ENCODE data around the gene RAB37. TPM values are rescaled to one million over a fixed set of nuclear protein-coding genes. Genes with fewer than 3 reads are reported as not detected.

RAB37 gene
- total and polyA plus RNA-seq, 2 of the 13 experiments (the other 11 are each of a cell fraction or from before 2014, with no cell fraction given), result 0.91 to 3.7 TPM

DNA sequence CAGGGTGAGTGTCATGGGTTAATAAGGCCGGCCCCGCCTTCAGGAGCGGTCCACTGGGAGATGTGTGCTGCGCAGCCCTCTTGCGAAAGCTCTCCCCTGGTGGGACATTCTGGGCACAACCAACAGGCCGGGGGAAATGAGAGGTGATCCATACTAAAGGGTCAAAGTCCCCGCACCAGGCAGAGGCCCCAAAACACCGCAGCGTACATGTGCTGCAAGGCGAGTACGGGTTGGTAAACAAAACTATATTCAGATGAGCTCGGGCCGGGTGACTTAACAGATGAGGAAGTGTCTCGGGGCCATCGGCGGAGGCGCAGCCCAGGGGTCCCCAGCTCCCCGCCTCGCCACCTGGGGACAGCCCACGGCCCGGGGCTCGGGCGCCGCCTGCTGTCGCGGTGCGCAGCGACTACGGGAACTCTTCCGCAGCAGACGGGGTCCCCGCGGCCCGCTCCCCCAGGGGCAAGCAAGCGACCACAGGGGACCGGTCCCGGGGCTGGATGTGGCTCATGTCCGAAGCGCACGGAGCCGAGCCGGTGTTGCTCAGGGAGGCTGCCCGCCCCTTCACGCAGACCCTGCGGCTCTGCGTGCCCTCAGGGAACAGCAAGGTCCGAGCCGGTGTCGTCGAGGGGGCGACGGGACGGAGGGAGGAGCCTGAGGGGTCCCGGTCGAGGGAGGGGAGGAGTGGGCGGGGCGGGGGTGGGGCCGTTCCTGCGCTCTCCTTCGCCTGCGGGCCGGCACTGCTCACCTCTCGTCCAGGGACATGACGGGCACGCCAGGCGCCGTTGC, at the start of gene RAB37 (continued):
- TF ChIP-seq, protein P1, sequence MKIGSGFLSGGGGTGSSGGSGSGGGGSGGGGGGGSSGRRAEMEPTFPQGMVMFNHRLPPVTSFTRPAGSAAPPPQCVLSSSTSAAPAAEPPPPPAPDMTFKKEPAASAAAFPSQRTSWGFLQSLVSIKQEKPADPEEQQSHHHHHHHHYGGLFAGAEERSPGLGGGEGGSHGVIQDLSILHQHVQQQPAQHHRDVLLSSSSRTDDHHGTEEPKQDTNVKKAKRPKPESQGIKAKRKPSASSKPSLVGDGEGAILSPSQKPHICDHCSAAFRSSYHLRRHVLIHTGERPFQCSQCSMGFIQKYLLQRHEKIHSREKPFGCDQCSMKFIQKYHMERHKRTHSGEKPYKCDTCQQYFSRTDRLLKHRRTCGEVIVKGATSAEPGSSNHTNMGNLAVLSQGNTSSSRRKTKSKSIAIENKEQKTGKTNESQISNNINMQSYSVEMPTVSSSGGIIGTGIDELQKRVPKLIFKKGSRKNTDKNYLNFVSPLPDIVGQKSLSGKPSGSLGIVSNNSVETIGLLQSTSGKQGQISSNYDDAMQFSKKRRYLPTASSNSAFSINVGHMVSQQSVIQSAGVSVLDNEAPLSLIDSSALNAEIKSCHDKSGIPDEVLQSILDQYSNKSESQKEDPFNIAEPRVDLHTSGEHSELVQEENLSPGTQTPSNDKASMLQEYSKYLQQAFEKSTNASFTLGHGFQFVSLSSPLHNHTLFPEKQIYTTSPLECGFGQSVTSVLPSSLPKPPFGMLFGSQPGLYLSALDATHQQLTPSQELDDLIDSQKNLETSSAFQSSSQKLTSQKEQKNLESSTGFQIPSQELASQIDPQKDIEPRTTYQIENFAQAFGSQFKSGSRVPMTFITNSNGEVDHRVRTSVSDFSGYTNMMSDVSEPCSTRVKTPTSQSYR (CRISPR knock-in tag; IDR thresholded peaks at IDR 0.05; ENCODE audit: borderline replicate concordance), result peak; percentile 34; the same call in 1 of the 2 replicates
- TF ChIP-seq MAFG (CRISPR knock-in tag; IDR thresholded peaks at IDR 0.05) (no peak), ZNF776 (CRISPR knock-in tag; IDR thresholded peaks at IDR 0.05) (peak; percentile 27; the same call in 1 of the 2 replicates), RCOR2 (CRISPR knock-in tag; IDR thresholded peaks at IDR 0.05) (peak; percentile 71), ZMYM4 (CRISPR knock-in tag; IDR thresholded peaks at IDR 0.05) (peak; percentile 90), FOXK1 (CRISPR knock-in tag; IDR thresholded peaks at IDR 0.05; ENCODE audit: borderline replicate concordance, low read depth) (peak; percentile 68; the same call in 1 of the 2 replicates), RFXANK (CRISPR knock-in tag; IDR thresholded peaks at IDR 0.05) (no peak), RBAK (CRISPR knock-in tag; IDR thresholded peaks at IDR 0.05) (no peak; the same call in 1 of the 2 replicates), FOXC1 (CRISPR knock-in tag; IDR thresholded peaks at IDR 0.05; ENCODE audit: borderline replicate concordance) (peak; percentile 75; the same call in 1 of the 2 replicates), MTA1 (CRISPR knock-in tag; IDR thresholded peaks at IDR 0.05; ENCODE audit: borderline replicate concordance) (peak; percentile 81; the same call in 1 of the 2 replicates), ZFP90 (CRISPR knock-in tag; IDR thresholded peaks at IDR 0.05; ENCODE audit: borderline replicate concordance) (no peak; the same call in none of the 2 replicates), KLF13 (CRISPR knock-in tag; IDR thresholded peaks at IDR 0.05) (no peak; the same call in 1 of the 2 replicates), ZFP41 (CRISPR knock-in tag; IDR thresholded peaks at IDR 0.05; ENCODE audit: borderline replicate concordance) (no peak), STAT5B (CRISPR knock-in tag; IDR thresholded peaks at IDR 0.05) (no peak), ZNF547 (CRISPR knock-in tag; IDR thresholded peaks at IDR 0.05) (peak; percentile 79), ZNF749 (CRISPR knock-in tag; IDR thresholded peaks at IDR 0.05; ENCODE audit: borderline replicate concordance) (peak; percentile 70; the same call in 1 of the 2 replicates), MAZ (IDR thresholded peaks at IDR 0.05; ENCODE audit: borderline replicate concordance, low read depth, low read length) (peak; percentile 78), MAZ (CRISPR knock-in tag; IDR thresholded peaks at IDR 0.05; ENCODE audit: low read depth) (no peak; the same call in 1 of the 2 replicates)
- TF ChIP-seq, protein P2, sequence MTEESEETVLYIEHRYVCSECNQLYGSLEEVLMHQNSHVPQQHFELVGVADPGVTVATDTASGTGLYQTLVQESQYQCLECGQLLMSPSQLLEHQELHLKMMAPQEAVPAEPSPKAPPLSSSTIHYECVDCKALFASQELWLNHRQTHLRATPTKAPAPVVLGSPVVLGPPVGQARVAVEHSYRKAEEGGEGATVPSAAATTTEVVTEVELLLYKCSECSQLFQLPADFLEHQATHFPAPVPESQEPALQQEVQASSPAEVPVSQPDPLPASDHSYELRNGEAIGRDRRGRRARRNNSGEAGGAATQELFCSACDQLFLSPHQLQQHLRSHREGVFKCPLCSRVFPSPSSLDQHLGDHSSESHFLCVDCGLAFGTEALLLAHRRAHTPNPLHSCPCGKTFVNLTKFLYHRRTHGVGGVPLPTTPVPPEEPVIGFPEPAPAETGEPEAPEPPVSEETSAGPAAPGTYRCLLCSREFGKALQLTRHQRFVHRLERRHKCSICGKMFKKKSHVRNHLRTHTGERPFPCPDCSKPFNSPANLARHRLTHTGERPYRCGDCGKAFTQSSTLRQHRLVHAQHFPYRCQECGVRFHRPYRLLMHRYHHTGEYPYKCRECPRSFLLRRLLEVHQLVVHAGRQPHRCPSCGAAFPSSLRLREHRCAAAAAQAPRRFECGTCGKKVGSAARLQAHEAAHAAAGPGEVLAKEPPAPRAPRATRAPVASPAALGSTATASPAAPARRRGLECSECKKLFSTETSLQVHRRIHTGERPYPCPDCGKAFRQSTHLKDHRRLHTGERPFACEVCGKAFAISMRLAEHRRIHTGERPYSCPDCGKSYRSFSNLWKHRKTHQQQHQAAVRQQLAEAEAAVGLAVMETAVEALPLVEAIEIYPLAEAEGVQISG (CRISPR knock-in tag; IDR thresholded peaks at IDR 0.05), result peak; percentile 87
- TF ChIP-seq, protein P3, sequence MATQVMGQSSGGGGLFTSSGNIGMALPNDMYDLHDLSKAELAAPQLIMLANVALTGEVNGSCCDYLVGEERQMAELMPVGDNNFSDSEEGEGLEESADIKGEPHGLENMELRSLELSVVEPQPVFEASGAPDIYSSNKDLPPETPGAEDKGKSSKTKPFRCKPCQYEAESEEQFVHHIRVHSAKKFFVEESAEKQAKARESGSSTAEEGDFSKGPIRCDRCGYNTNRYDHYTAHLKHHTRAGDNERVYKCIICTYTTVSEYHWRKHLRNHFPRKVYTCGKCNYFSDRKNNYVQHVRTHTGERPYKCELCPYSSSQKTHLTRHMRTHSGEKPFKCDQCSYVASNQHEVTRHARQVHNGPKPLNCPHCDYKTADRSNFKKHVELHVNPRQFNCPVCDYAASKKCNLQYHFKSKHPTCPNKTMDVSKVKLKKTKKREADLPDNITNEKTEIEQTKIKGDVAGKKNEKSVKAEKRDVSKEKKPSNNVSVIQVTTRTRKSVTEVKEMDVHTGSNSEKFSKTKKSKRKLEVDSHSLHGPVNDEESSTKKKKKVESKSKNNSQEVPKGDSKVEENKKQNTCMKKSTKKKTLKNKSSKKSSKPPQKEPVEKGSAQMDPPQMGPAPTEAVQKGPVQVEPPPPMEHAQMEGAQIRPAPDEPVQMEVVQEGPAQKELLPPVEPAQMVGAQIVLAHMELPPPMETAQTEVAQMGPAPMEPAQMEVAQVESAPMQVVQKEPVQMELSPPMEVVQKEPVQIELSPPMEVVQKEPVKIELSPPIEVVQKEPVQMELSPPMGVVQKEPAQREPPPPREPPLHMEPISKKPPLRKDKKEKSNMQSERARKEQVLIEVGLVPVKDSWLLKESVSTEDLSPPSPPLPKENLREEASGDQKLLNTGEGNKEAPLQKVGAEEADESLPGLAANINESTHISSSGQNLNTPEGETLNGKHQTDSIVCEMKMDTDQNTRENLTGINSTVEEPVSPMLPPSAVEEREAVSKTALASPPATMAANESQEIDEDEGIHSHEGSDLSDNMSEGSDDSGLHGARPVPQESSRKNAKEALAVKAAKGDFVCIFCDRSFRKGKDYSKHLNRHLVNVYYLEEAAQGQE (IDR thresholded peaks at IDR 0.05; ENCODE audit: borderline replicate concordance in 1 of 2, low read depth in 1 of 2, low read length in 2 of 2), result peak in 1 of 2 experiments; percentile 65; a peak in 3 of 4 replicates

Measured in HepG2 (cell line).